C4-2B (cell line): ENCODE results near the gene IQGAP2.

Experiments used
- H3K27ac ChIP-seq: fragments of 450-650 bp; 2 replicates; pipeline ENCODE4 v1.5.1; 2017
- ZFX ChIP-seq: fragments of 450-650 bp; IDR thresholded peaks from 2 replicates; pipeline ENCODE4 v1.6.1; 2017
- TF ChIP-seq, protein P1 (sequence below): fragments of 450-650 bp; conservative IDR thresholded peaks from 2 replicates; pipeline ENCODE4 v1.5.1; 2017; ENCODE audit warnings: mild to moderate bottlenecking

IQGAP2 gene

DNA sequence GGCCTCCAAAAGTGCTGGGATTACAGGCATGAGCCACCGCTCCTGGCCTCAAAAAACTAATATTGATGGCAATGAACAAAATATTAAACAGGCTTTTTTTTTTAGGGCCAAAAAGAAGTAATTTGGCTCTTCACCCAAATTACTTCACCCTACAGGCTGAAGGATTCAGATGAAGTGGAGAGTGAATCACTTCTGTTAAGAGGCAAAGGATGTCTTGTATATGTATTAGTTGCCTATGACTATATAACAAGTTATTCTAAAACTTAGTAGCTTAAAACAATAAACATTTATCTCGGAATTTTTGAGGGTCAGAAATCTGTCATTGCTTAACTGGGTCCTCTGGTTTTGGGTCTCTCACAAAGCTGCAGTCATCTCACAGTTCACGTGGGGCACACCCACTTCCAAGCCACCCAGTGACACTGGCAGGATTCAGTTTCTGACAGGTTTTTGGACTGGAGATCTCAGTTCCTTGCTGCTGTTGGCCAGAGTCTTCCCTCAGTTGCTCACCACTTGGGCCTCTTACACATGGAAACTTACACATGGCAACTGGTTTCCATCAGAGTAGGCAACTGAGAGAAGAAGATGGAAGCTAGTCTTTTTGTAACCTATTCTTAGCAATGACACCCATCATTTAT is 66.7 kb downstream of the IQGAP2 start:
- peak overlapping the region; percentile 56; the same call in 1 of the 2 replicates for H3K27ac ChIP-seq

DNA sequence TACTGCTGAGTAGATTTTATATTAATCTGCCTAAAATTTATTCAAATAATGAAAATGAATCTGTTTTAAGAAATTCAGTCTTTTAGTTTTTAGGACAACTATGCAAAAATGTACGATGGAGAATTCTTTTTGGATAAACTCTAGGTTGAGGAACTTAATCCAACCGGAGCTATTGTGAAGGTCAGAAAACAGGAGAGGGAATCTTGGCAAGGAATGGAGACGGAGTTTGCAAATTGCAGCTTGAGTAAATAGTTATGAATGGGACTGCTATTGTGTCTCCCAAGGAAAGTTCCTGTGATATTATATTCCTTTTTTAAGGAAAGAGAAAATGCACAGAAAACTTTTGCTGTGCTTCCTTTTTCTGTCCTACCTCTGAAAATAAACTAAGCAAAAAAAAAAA is 67.9 kb downstream of the IQGAP2 start:
- no peak overlapping the region for H3K27ac ChIP-seq
- TF ChIP-seq, protein P1, sequence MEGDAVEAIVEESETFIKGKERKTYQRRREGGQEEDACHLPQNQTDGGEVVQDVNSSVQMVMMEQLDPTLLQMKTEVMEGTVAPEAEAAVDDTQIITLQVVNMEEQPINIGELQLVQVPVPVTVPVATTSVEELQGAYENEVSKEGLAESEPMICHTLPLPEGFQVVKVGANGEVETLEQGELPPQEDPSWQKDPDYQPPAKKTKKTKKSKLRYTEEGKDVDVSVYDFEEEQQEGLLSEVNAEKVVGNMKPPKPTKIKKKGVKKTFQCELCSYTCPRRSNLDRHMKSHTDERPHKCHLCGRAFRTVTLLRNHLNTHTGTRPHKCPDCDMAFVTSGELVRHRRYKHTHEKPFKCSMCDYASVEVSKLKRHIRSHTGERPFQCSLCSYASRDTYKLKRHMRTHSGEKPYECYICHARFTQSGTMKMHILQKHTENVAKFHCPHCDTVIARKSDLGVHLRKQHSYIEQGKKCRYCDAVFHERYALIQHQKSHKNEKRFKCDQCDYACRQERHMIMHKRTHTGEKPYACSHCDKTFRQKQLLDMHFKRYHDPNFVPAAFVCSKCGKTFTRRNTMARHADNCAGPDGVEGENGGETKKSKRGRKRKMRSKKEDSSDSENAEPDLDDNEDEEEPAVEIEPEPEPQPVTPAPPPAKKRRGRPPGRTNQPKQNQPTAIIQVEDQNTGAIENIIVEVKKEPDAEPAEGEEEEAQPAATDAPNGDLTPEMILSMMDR, result no peak
- no peak for TF ChIP-seq ZFX

More for the DNA sequence above, 66.7 kb downstream of the IQGAP2 start:
- TF ChIP-seq, protein P1, result no peak
- TF ChIP-seq ZFX, result no peak

DNA sequence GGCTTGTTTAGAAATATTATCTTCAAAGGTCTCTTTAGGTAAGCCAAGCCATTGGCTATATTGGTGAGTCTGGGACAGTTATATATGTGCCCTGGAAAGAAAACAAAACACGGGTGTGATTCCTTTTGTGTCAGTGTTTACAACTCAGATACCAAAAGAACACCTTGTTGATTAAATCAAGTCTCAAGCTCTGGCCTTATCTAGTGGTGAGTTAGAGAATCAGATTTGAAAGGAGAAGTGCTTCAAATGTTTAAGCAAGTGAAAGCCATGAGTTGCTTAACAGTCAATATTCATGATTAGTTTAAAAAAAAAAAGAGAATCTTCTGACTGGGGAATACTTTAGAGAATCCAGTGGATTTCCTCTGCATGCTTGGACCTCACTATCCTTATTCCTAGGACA is 68.3 kb downstream of the IQGAP2 start:
- peak overlapping the region; percentile 95 for H3K27ac ChIP-seq
- TF ChIP-seq ZFX, result no peak
- TF ChIP-seq, protein P1, result peak; percentile 8; the same call in 1 of the 2 replicates

DNA sequence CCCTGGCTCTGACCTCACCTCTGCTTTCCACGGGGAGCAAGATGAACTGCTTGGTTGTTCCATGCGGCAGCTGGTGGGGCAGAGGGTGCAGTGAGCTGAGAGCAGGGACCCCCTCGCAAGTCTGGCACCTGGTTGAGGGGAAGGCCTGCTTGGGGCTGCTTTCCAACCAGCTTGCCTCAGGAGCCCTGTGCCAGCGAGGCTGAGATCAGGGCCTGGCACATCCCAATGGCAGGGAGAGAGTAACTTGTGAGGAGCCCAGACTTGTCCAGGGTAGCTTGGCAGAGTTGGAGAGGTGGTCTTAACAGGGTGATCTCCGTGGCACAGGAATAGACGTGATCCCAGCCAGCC is 68.9 kb downstream of the IQGAP2 start:
- H3K27ac ChIP-seq, result peak overlapping the region; percentile 95
- TF ChIP-seq ZFX, result no peak
- TF ChIP-seq, protein P1, result no peak

DNA sequence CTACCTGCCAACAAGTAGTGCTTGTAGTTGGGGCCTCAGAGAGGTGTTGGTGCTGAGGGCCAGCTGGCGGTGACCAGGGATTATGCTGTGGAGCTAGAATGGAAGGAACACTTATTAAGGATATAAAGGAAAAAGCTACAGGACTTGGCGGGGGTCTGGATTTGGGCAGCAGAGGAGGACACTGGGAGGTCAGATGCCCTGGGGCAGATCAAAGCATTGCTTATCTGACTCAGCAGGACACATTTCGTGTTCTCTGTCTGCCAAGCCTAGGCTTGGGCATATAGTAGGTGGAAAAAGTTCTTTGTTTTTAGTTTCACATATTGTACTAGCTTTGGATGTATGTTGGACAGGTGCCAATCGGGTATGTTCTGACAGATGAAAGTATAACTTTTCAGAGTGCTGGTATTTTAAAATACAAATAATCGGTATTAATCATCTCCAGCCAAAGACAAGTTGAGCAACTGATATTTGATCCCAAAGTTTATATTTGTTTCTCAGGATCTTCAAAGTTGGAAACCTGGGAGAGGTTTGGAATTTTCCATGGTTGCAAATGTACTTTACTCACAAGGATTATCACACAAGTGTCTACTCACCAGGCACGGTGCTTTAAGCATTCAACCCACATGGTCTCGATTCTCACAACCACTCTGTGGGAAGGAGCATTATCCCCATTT is 69.4 kb downstream of the IQGAP2 start:
- TF ChIP-seq, protein P1, result no peak
- TF ChIP-seq ZFX, result no peak
- H3K27ac ChIP-seq, result peak overlapping the region; percentile 95

DNA sequence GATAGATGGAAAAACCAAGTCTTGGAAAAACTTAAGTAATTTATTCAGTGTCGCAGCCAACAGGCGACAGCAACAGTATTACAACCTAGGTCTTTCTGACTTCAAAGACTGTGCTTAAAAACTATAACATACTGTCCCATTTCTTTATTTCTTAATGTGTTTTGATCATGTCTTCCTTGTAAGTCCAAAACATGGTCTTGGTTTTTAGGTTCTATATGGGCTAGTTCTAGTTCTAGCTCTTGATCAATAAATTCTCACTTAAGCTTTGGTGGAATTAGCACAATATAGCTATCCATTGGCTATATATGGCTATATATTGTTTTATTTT is 69.9 kb downstream of the IQGAP2 start:
- peak overlapping the region; percentile 95; the same call in 1 of the 2 replicates for H3K27ac ChIP-seq

DNA sequence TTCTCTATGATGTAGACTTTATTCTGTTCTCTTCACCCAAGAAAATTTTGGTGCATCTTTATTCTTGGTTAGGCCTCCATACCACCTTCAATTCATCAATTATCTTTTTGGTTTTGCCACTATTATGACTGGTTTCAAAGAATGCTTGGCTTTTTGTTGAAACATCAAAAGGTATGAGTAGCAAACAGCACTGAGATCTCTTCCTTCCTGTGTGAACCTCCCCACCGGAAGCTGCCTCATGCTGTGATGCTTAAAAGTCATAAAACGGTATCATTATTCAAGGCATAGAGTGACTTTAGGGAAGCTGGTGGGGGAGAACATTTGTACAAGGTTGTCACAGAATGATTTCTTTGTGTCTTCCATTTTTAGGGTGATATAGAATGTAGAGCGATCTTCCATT is 70.6 kb downstream of the IQGAP2 start:
- H3K27ac ChIP-seq, result peak overlapping the region; percentile 34; the same call in 1 of the 2 replicates
- no peak for TF ChIP-seq ZFX
- TF ChIP-seq, protein P1, result no peak

More for the DNA sequence above, 69.9 kb downstream of the IQGAP2 start:
- TF ChIP-seq, protein P1, result no peak
- no peak for TF ChIP-seq ZFX
